ENCODE data around the gene UBL7.
"Not testable (repeated sequence)": the region's sequence is repeated elsewhere in the genome, so short reads cannot be mapped to it uniquely, and the experiment has no call there.

UBL7 gene

DNA sequence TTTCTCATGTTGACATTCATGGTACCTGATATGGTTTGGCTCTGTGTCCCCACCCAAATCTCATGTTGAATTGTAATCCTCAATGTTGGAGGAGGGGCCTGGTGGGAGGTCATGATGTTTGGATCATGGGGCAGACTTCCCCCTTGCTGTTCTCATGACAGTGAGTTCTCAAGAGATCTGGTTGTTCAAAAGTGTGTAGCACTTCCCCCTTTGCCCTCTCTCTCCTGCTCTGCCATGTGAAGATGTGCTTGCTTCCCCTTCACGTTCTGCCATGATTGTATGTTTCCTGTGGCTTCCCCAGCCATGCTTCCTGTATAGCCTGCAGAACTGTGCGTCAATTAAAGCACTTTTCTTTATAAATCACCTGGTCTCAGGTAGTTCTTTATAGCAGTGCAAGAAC is 3.3 kb upstream of the UBL7 start:
- DNase-seq (ENCODE audit: low read depth in 2 of 2) = no peak

DNA sequence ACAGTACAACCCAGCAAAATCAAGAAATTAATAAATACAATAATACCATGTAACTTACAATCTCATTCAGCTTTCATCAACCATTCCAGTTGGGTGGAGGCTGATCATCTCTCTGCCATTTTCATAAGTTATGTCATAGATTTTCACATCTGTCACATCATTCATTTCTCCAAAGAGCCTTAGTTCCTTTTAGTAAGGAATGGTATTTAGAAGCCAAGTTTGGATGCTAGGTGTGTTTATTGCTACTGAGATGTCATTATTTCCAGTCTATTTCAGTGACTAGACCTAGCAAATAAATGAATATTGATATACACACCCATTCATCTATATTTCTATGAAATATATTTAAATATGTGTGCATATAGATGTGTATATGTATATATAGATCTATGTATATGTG is 2.7 kb upstream of the UBL7 start:
- DNase-seq (ENCODE audit: low read depth in 2 of 2) = no peak

GRCh38 chr15:74461847-74462511 is 1.0 kb upstream of the UBL7 start:
- DNase-seq (ENCODE audit: low read depth in 2 of 2) = no peak

GRCh38 chr15:74460298-74460697 is 662 bp downstream of the UBL7 start:
- no peak for DNase-seq (ENCODE audit: low read depth in 2 of 2)

GRCh38 chr15:74459798-74460197 is 1.2 kb downstream of the UBL7 start:
- not testable (repeated sequence) for DNase-seq (ENCODE audit: low read depth in 2 of 2)

DNA sequence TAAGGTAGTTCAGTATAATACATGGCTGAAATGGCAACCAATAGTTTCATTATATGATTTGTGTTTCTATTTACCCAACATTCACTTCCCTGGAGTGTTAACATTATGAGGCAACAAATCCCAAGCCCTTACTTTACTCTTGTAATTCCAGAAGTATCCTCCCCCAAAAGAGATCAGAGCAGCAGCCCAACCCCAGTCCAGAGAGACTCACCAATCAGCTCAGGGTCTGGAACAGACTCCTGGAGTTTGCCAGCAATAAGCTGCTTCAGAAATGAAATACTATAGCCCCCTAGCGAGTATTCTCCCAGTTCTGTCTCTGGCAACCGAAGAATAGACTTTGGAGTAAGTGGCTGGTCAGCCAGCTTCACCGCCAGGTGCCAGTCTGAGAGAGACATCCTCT is 2.5 kb downstream of the UBL7 start:
- no peak for DNase-seq (ENCODE audit: low read depth in 2 of 2)

DNA sequence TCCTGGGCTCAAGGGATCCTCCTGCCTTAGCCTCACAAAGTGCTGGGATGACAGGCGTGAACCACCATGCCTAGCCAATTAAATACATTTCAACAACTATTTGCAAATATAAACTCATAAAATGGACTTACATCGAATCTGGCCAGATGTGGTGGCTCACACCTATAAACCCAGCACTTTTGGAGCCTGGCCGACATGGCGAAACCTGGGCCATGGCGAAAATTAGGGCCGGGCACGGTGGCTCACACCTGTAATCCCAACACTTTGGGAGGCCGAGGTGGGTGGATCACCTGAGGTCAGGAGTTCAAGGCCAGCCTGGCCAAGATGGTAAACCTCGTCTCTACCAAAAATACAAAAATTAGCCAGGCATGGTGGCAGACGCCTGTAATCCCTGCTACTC is 3.9 kb downstream of the UBL7 start:
- not testable (repeated sequence) for DNase-seq (ENCODE audit: low read depth in 2 of 2)

DNA sequence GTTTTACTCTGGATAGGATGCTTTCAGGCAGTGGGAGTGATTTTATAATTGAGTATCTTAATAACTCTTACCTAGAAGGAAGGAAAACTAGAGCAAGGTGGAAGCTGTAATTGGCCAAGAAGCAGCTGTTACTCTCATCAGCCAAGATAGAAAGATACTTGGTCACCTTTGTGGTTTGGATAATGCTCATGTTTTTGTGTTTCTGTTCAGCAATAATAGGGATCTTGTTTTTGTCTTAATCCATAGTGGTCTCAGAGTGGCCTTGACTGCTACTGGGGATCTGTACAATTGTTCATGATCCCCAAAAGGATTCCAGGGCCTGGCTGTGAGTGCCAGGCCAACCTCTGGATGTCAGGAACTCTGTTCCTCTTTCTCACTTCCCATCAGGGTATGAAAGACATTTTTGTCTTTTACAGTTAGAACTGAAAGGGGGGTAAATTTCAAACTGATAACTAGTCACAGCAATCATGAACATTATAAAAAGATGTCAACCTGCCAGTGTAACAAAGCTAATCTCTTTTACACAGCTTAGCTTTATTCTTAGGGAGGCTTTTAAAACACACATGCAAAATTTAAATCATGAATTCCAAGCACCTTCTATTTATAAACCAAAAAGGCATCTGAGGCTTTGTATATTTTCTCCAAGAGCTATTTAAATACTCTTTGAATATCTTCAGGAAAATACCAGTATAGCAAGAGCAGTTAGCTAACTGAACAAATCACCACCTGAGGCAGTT is 6.0 kb downstream of the UBL7 start:
- DNase-seq (ENCODE audit: low read depth in 2 of 2) = no peak

- no peak for DNase-seq (ENCODE audit: low read depth in 2 of 2)
Measured at GRCh38 chr15:74453925-74454763, 6.8 kb downstream of the UBL7 start.

- no peak for DNase-seq (ENCODE audit: low read depth in 2 of 2)
Measured at GRCh38 chr15:74451861-74452835, 8.8 kb downstream of the UBL7 start.

- no peak for DNase-seq (ENCODE audit: low read depth in 2 of 2)
Measured at GRCh38 chr15:74451322-74451721, 9.6 kb downstream of the UBL7 start.

- DNase-seq (ENCODE audit: low read depth in 2 of 2) = no peak
Measured at GRCh38 chr15:74449643-74450205, 11.2 kb downstream of the UBL7 start.

- no peak for DNase-seq (ENCODE audit: low read depth in 2 of 2)
Measured at GRCh38 chr15:74449095-74449494, 11.9 kb downstream of the UBL7 start.

GRCh38 chr15:74445816-74446763 is 14.9 kb downstream of the UBL7 start:
- no peak for DNase-seq (ENCODE audit: low read depth in 2 of 2)

- no peak for DNase-seq (ENCODE audit: low read depth in 2 of 2)
Measured at GRCh38 chr15:74444106-74445062, 16.6 kb downstream of the UBL7 start.

- no peak for DNase-seq (ENCODE audit: low read depth in 2 of 2)
Measured at GRCh38 chr15:74443100-74443909, 17.7 kb downstream of the UBL7 start.

DNA sequence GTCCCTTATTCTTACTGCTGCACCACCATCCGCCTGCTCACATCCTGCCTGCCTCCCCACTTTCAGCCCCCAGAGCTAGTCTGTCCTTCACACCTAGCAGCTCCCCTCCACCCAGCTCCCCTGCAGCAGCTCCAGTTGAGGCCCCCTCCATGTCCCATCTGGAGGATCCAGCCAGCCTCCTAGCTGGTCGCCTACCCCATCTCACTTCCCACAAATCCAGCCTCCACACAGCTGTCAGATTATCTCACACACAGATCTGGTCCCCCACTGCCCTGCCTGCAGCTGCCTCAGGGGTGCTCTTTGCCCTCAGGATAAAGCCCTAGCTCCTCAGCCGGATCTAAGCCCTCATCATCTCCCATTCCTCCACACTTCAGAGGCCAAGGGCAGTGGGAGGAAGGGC is 18.4 kb downstream of the UBL7 start:
- no peak for DNase-seq (ENCODE audit: low read depth in 2 of 2)

GRCh38 chr15:74442063-74442462 is 18.9 kb downstream of the UBL7 start:
- no peak for DNase-seq (ENCODE audit: low read depth in 2 of 2)

Data from stimulated activated CD4-positive, alpha-beta T cell treated with anti-CD3 and anti-CD28 coated beads, Interleukin-1b, Interleukin-23, amount 100 ng/mL, for 4 hours (primary cell).